ENCODE results near the gene GCDH. TPM values are rescaled to one million over a fixed set of nuclear protein-coding genes. Genes with fewer than 3 reads are reported as not detected.

GCDH gene
- total RNA-seq, 1 experiment from 2014 or later, result 53.2 TPM

- no peak for DNase-seq
- Mint-ChIP-seq H3K27ac (no peak overlapping the region), H3K4me1 (peaks cover 25 to 41% of the 10 kb centered on the region in 2 experiments)
These were observed 44.1 kb downstream of the GCDH start for GRCh38 chr19:12935071-12935470.

More at GRCh38 chr19:12935071-12935470, 44.1 kb downstream of the GCDH start:
- no peak overlapping the region for H3K9ac ChIP-seq (ENCODE audit: extremely low read depth, insufficient read length, low read length)
- peaks cover 11% of the 10 kb centered on the region for H3K23me2 ChIP-seq (ENCODE audit: insufficient read length, low read depth, low read length, poor library complexity, severe bottlenecking)
- Mint-ChIP-seq H3K9me3 (no peaks in the 10 kb centered on the region; a peak in 1 of 5 replicates), H3K36me3 (ENCODE audit: insufficient read depth in 1 of 3, low read depth in 3 of 3) (peaks cover 22 to 36% (median 25%) of the 10 kb centered on the region in 3 experiments), H3K4me3 (0 out of 5 replicates have a peak overlapping the region, but pooled peaks of 1 of the 2 experiments have one; percentile 12), H3K27me3 (ENCODE audit: low read depth) (no peaks in the 10 kb centered on the region; the same call in 1 of the 2 replicates)
- H2BK12ac ChIP-seq (ENCODE audit: insufficient read length, low read depth, low read length), result no peak overlapping the region
- peaks cover 16% of the 10 kb centered on the region; the same call in 1 of the 2 replicates for H3K79me2 ChIP-seq (ENCODE audit: insufficient read depth, low read length)
- H4K5ac ChIP-seq (ENCODE audit: insufficient read length, low read depth, low read length), result no peak overlapping the region
- no peaks in the 10 kb centered on the region for H4K20me1 ChIP-seq (ENCODE audit: control insufficient read depth, insufficient read depth, insufficient read length)
- no peak overlapping the region for H2BK20ac ChIP-seq (ENCODE audit: low read depth, low read length, poor library complexity, severe bottlenecking)
- no peak overlapping the region for H3K23ac ChIP-seq (ENCODE audit: insufficient read length, low read depth, low read length)
- H3T11ph ChIP-seq (ENCODE audit: low read length), result no peak overlapping the region
- no peak overlapping the region for H3K18ac ChIP-seq (ENCODE audit: insufficient read length, low read depth, low read length)
- H3K14ac ChIP-seq (ENCODE audit: insufficient read depth, low read length), result no peak overlapping the region
- H3K79me1 ChIP-seq (ENCODE audit: insufficient read depth, low read depth, low read length, poor library complexity, severe bottlenecking), result peaks cover 9% of the 10 kb centered on the region
- no peak overlapping the region for H2AFZ ChIP-seq (ENCODE audit: low read length)
- no peaks in the 10 kb centered on the region for H3K9me3 ChIP-seq (ENCODE audit: control insufficient read depth, low read depth, low read length)
- no peak overlapping the region for H3K27ac ChIP-seq (ENCODE audit: insufficient read length, low read depth, low read length)
- H2BK15ac ChIP-seq (ENCODE audit: low read depth, low read length), result no peak overlapping the region
- no peak overlapping the region for H3K4ac ChIP-seq (ENCODE audit: low read depth, low read length)
- H3K27me3 ChIP-seq (ENCODE audit: insufficient read depth, low read length), result no peaks in the 10 kb centered on the region
- H3K4me1 ChIP-seq (ENCODE audit: insufficient read depth, low read length), result no peaks in the 10 kb centered on the region; the same call in 1 of the 2 replicates
- H2BK120ac ChIP-seq (ENCODE audit: low read depth, low read length, poor library complexity, severe bottlenecking), result no peak overlapping the region
- H4K91ac ChIP-seq (ENCODE audit: insufficient read length, low read depth, low read length), result no peak overlapping the region
- no peak overlapping the region for H2BK5ac ChIP-seq (ENCODE audit: insufficient read length, low read length)
- no peak overlapping the region for H4K8ac ChIP-seq (replicated peaks; ENCODE audit: insufficient read length, low read depth, low read length)
- H2AK5ac ChIP-seq (ENCODE audit: insufficient read length, low read length), result no peak overlapping the region
- no peak overlapping the region for H3K56ac ChIP-seq (ENCODE audit: insufficient read length, low read depth, low read length)
- no CpG with 5 or more reads among the region's 10 CpGs for WGBS (ENCODE audit: extremely low coverage, insufficient read length, low lambda C conversion rate)
- TF ChIP-seq CTCF (conservative IDR thresholded peaks at IDR 0.05), result no peak
- no peak overlapping the region for H3K4me2 ChIP-seq (ENCODE audit: insufficient read depth, insufficient read length, low read length)

Measured in H9 (cell line).